Ectodermal cell (in vitro differentiated cells): ENCODE measurements around the gene MPRIP.

Source experiments
- H3K27ac ChIP-seq: 2 replicates; pipeline ENCODE4 v1.7.0; 2013; ENCODE audit warnings: mild to moderate bottlenecking, low read depth, low read length; ENCODE audit not compliant: insufficient read depth, poor library complexity, severe bottlenecking
- H3K27me3 ChIP-seq: 2 replicates; pipeline ENCODE4 v1.7.0; 2013; ENCODE audit warnings: mild to moderate bottlenecking, low read length; ENCODE audit not compliant: insufficient read depth, control insufficient read depth, poor library complexity, severe bottlenecking
- H3K36me3 ChIP-seq: one replicate; pipeline ENCODE4 v1.7.0; 2013; ENCODE audit warnings: low read length; ENCODE audit not compliant: control insufficient read depth, insufficient read depth
- H3K4me1 ChIP-seq: one replicate; pipeline ENCODE4 v1.7.0; 2013; ENCODE audit warnings: low read length; ENCODE audit not compliant: control insufficient read depth, insufficient read depth
- H3K4me3 ChIP-seq: 2 replicates; pipeline ENCODE4 v1.7.0; 2013; ENCODE audit warnings: low read depth, low read length, control low read depth; ENCODE audit not compliant: insufficient read depth
- H3K9me3 ChIP-seq: 2 replicates; pipeline ENCODE4 v1.7.0; 2013; ENCODE audit warnings: mild to moderate bottlenecking, low read length, moderate library complexity; ENCODE audit not compliant: control insufficient read depth
- WGBS, 2 experiments: methylation state at CpG; one replicate each; pipeline ENCODE4 v1.1.7; 2013; ENCODE audit warnings: missing lambda C conversion rate in 2 of 2; 5-methylcytosine and 5-hydroxymethylcytosine counted together

The MPRIP gene

GRCh38 chr17:17220529-17220928 is 178.3 kb downstream of the MPRIP start:
- no peaks in the 10 kb centered on the region for H3K27me3 ChIP-seq
- H3K36me3 ChIP-seq: peaks cover 42% of the 10 kb centered on the region
- no peaks in the 10 kb centered on the region for H3K4me1 ChIP-seq
- 93 to 94% methylated on average over 8 of the region's 8 CpGs for WGBS, 2 experiments
- H3K27ac ChIP-seq: no peak overlapping the region
- no peaks in the 10 kb centered on the region for H3K9me3 ChIP-seq
- H3K4me3 ChIP-seq: no peak overlapping the region

GRCh38 chr17:17221329-17221728 is 179.1 kb downstream of the MPRIP start:
- WGBS, 2 experiments: 96% methylated on average over 22 of the region's 22 CpGs
- no peaks in the 10 kb centered on the region for H3K9me3 ChIP-seq
- peaks cover 49% of the 10 kb centered on the region for H3K36me3 ChIP-seq
- H3K4me1 ChIP-seq: no peaks in the 10 kb centered on the region
- no peak overlapping the region for H3K4me3 ChIP-seq
- H3K27me3 ChIP-seq: no peaks in the 10 kb centered on the region
- H3K27ac ChIP-seq: no peak overlapping the region

GRCh38 chr17:17223736-17224135 is 181.5 kb downstream of the MPRIP start:
- WGBS, 2 experiments: 92 to 93% methylated on average over 16 of the region's 16 CpGs
- Histone ChIP-seq H3K27ac (no peak overlapping the region), H3K4me1 (no peaks in the 10 kb centered on the region), H3K27me3 (no peaks in the 10 kb centered on the region), H3K36me3 (peaks cover 51% of the 10 kb centered on the region), H3K4me3 (no peak overlapping the region), H3K9me3 (no peaks in the 10 kb centered on the region)

- Histone ChIP-seq H3K27ac (no peak overlapping the region), H3K4me3 (no peak overlapping the region), H3K9me3 (no peaks in the 10 kb centered on the region), H3K27me3 (no peaks in the 10 kb centered on the region), H3K4me1 (no peaks in the 10 kb centered on the region), H3K36me3 (peaks cover 52% of the 10 kb centered on the region)
- WGBS, 2 experiments: 93 to 94% methylated on average over 8 of the region's 8 CpGs
Observed at GRCh38 chr17:17224137-17224536, 181.9 kb downstream of the MPRIP start.

- 92 to 95% methylated on average over 10 of the region's 10 CpGs for WGBS, 2 experiments
- no peak overlapping the region for H3K27ac ChIP-seq
- H3K27me3 ChIP-seq: no peaks in the 10 kb centered on the region
- H3K4me3 ChIP-seq: no peak overlapping the region
- H3K36me3 ChIP-seq: peaks cover 47% of the 10 kb centered on the region
- H3K9me3 ChIP-seq: no peaks in the 10 kb centered on the region
- H3K4me1 ChIP-seq: no peaks in the 10 kb centered on the region
Observed at GRCh38 chr17:17225901-17226300, 183.6 kb downstream of the MPRIP start.

- Histone ChIP-seq H3K4me3 (no peak overlapping the region), H3K9me3 (no peaks in the 10 kb centered on the region), H3K4me1 (no peaks in the 10 kb centered on the region), H3K27me3 (no peaks in the 10 kb centered on the region), H3K27ac (no peak overlapping the region), H3K36me3 (peaks cover 52% of the 10 kb centered on the region)
- WGBS, 2 experiments: 95 to 96% methylated on average over 16 of the region's 16 CpGs
Observed at GRCh38 chr17:17226451-17227265, 184.4 kb downstream of the MPRIP start.

GRCh38 chr17:17227608-17228520 is 185.6 kb downstream of the MPRIP start:
- Histone ChIP-seq H3K4me1 (no peaks in the 10 kb centered on the region), H3K4me3 (no peak overlapping the region), H3K36me3 (peaks cover 55% of the 10 kb centered on the region), H3K9me3 (no peaks in the 10 kb centered on the region), H3K27me3 (no peaks in the 10 kb centered on the region), H3K27ac (no peak overlapping the region)
- WGBS, 2 experiments: 96% methylated on average over 25 of the region's 25 CpGs

GRCh38 chr17:17228521-17229279 is 186.4 kb downstream of the MPRIP start:
- 93 to 97% methylated on average over 17 of the region's 17 CpGs for WGBS, 2 experiments
- no peak overlapping the region for H3K27ac ChIP-seq

GRCh38 chr17:17229416-17230384 is 187.4 kb downstream of the MPRIP start:
- Histone ChIP-seq H3K4me3 (no peak overlapping the region), H3K9me3 (no peaks in the 10 kb centered on the region), H3K27me3 (no peaks in the 10 kb centered on the region), H3K4me1 (no peaks in the 10 kb centered on the region), H3K36me3 (peaks cover 43% of the 10 kb centered on the region), H3K27ac (no peak overlapping the region)
- WGBS, 2 experiments: 92 to 94% methylated on average over 26 of the region's 26 CpGs

More at GRCh38 chr17:17228521-17229279, 186.4 kb downstream of the MPRIP start:
- H3K9me3 ChIP-seq: no peaks in the 10 kb centered on the region
- H3K27me3 ChIP-seq: no peaks in the 10 kb centered on the region
- no peak overlapping the region for H3K4me3 ChIP-seq
- H3K36me3 ChIP-seq: peaks cover 53% of the 10 kb centered on the region
- no peaks in the 10 kb centered on the region for H3K4me1 ChIP-seq
